Mesothelial cell of epicardium (in vitro differentiated cells): ENCODE data around the gene LYRM7. TPM values are rescaled to one million over a fixed set of nuclear protein-coding genes. Genes with fewer than 3 reads are reported as not detected.
"Not testable (repeated sequence)": the region's sequence is repeated elsewhere in the genome, so short reads cannot be mapped to it uniquely, and the experiment has no call there.

Source experiments
- DNase-seq, 2 experiments: peaks; one replicate each; pipeline ENCODE4 v3.0.0; 2021; ENCODE audit warnings: low spot score in 2 of 2; ENCODE audit not compliant: unreplicated experiment in 2 of 2
- H3K27ac Mint-ChIP-seq: 2 replicates; pipeline ENCODE4 v1.8.0; 2021; ENCODE audit warnings: mixed read lengths
- H3K27me3 Mint-ChIP-seq: 2 replicates; pipeline ENCODE4 v1.8.0; 2021; ENCODE audit warnings: low read depth, mixed read lengths
- H3K36me3 Mint-ChIP-seq: 2 replicates; pipeline ENCODE4 v1.8.0; 2021; ENCODE audit warnings: mixed read lengths
- H3K4me1 Mint-ChIP-seq: 2 replicates; pipeline ENCODE4 v1.8.0; 2021; ENCODE audit warnings: mixed read lengths
- H3K4me3 Mint-ChIP-seq: 2 replicates; pipeline ENCODE4 v1.8.0; 2021; ENCODE audit warnings: mild to moderate bottlenecking, moderate library complexity, mixed read lengths
- H3K9me3 Mint-ChIP-seq: 2 replicates; pipeline ENCODE4 v1.8.0; 2021; ENCODE audit warnings: mixed read lengths
- CTCF ChIP-seq: fragments of 200-600 bp; sonication (generic); IDR thresholded peaks from one replicate; pipeline ENCODE4 v1.5.0; 2021; ENCODE audit warnings: antibody characterized with exemption; ENCODE audit not compliant: unreplicated experiment
- total RNA-seq: library from RNA; stranded (reverse); gene quantifications from 3 replicates; pipeline ENCODE4 v1.2.1, GENCODE V29; 2021

The LYRM7 gene
- total RNA-seq, 1 donor from 2014 or later: 8.6 TPM

DNA sequence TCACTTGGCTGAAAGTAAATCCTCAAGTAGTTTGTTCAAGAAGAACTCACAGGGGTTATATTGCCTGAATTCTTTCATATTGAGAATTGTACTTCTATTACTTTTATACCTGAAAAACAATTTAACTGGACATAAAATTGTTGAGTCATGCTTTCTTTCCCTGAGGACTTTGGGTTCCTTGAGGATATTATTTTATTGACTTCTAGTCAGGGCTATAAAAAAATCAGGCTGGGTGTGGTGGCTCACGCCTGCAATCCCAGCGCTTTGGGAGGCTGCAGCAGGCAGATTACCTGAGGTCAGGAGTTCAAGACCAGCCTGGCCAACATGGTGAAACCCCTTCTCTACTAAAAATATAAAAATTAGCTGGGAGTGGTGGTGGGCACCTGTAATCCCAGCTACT, 75.2 kb downstream of the LYRM7 start:
- Mint-ChIP-seq H3K27ac (no peak overlapping the region), H3K4me1 (no peaks in the 10 kb centered on the region), H3K27me3 (no peaks in the 10 kb centered on the region), H3K9me3 (peaks cover 9% of the 10 kb centered on the region), H3K4me3 (no peak overlapping the region), H3K36me3 (no peaks in the 10 kb centered on the region)
- TF ChIP-seq CTCF: no peak
- DNase-seq: no peak

- no peak overlapping the region for H3K27ac Mint-ChIP-seq
- peaks cover 9% of the 10 kb centered on the region for H3K9me3 Mint-ChIP-seq
- no peaks in the 10 kb centered on the region for H3K4me1 Mint-ChIP-seq
- DNase-seq: no peak
- H3K27me3 Mint-ChIP-seq: no peaks in the 10 kb centered on the region
- no peak overlapping the region for H3K4me3 Mint-ChIP-seq
- no peak for TF ChIP-seq CTCF
- no peaks in the 10 kb centered on the region for H3K36me3 Mint-ChIP-seq
These were observed 75.8 kb downstream of the LYRM7 start for GRCh38 chr5:131246504-131246903.

GRCh38 chr5:131250751-131251475, 80.2 kb downstream of the LYRM7 start:
- H3K27ac Mint-ChIP-seq: no peak overlapping the region

DNA sequence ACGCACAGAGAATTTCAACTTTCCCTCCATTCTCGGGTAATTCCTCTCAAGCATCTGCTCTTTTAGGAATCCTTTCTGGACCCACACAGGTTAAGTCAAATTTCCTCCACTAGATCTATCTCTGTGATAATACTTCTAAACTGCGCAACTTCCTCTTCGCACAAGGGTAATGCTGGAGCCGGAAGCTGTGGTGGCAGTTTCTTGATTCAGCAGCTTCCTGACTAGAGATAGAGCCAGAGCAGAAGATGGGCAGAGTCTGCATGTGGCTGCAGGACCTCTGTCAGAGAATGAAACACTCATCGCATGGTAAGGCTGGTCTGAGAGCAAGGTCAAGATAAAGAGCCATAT, 82.1 kb downstream of the LYRM7 start:
- Mint-ChIP-seq H3K9me3 (no peaks in the 10 kb centered on the region), H3K4me3 (no peak overlapping the region), H3K27me3 (no peaks in the 10 kb centered on the region), H3K4me1 (no peaks in the 10 kb centered on the region), H3K36me3 (no peaks in the 10 kb centered on the region), H3K27ac (no peak overlapping the region)
- TF ChIP-seq CTCF: no peak
- DNase-seq: no peak

More at GRCh38 chr5:131250751-131251475, 80.2 kb downstream of the LYRM7 start:
- no peak overlapping the region for H3K4me3 Mint-ChIP-seq
- no peak for DNase-seq
- TF ChIP-seq CTCF: no peak
- H3K4me1 Mint-ChIP-seq: no peaks in the 10 kb centered on the region
- H3K36me3 Mint-ChIP-seq: no peaks in the 10 kb centered on the region
- no peaks in the 10 kb centered on the region for H3K27me3 Mint-ChIP-seq
- H3K9me3 Mint-ChIP-seq: peaks cover under 1% of the 10 kb centered on the region

- H3K4me1 Mint-ChIP-seq, H3K27ac Mint-ChIP-seq, DNase-seq, H3K27me3 Mint-ChIP-seq, H3K4me3 Mint-ChIP-seq, H3K9me3 Mint-ChIP-seq, H3K36me3 Mint-ChIP-seq: not testable (repeated sequence)
These were observed 83.3 kb downstream of the LYRM7 start for GRCh38 chr5:131254025-131254424.

DNA sequence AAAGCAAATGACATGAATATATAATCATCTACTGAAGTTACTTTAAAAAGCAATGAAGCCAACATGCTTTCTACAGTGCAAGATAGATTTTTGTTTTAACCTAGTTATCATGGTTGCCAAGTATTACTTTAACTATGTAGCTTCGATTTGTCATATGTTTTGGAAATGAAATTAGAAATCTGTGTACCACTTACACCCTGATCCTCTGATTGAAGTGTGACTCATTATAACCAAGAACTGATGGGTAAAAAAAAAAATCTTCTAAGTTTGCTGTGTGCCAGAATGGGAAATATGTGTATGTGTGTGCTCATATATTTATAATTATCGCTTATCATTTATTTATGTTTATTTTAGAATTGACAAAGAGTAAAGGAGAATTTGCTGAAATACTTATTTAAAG, 84.0 kb downstream of the LYRM7 start:
- H3K4me3 Mint-ChIP-seq: no peak overlapping the region
- no peaks in the 10 kb centered on the region for H3K9me3 Mint-ChIP-seq
- H3K27me3 Mint-ChIP-seq: no peaks in the 10 kb centered on the region
- no peak overlapping the region for H3K27ac Mint-ChIP-seq
- H3K36me3 Mint-ChIP-seq: no peaks in the 10 kb centered on the region
- peaks cover 5% of the 10 kb centered on the region for H3K4me1 Mint-ChIP-seq
- DNase-seq: no peak
- TF ChIP-seq CTCF: no peak

Other genes starting within 250 kb of the LYRM7 start
- gene HINT1, start 5.7 kb upstream of the LYRM7 start, total RNA-seq: 180 to 194 TPM (median 187 TPM) in 3 replicates
- 23.6 to 27.5 TPM (median 25.9 TPM) in 3 replicates for gene CDC42SE2, start 93.1 kb downstream of the LYRM7 start, total RNA-seq